NT2/D1 (cell line): ENCODE measurements around the gene SPEN.

Experiments
- SUZ12 ChIP-seq: IDR thresholded peaks from 2 replicates; pipeline ENCODE4 v1.6.1; 2011; ENCODE audit not compliant: insufficient read length, insufficient read depth; ENCODE audit errors: extremely low read depth
- ZNF274 ChIP-seq: IDR thresholded peaks from 2 replicates; pipeline ENCODE4 v1.6.1; 2011; ENCODE audit warnings: mild to moderate bottlenecking, low read depth, low read length

DNA sequence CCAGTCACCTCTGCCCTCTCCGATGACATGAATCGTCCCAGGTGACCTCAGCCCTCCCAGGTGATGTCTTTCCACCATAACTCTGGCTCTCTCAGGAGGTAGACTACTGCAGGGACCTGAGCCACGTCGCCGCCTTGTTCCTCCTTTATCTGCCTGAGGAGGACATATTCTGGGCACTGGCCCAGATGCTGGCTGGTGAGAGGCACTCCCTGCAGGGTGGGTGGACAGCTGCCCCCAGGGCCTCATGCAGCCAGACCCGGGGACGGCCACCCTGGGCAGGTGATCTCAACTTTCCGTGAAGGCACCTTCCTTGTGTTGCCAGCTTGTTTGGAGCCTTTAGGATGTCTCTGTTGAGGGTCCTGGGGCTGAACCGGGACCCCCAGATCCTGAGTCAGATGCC, 142.3 kb downstream of the SPEN start:
- TF ChIP-seq ZNF274 (no peak), SUZ12 (no peak)
